Gastroesophageal sphincter (tissue), 4 donors: ENCODE measurements around the gene HPCA. TPM values are rescaled to one million over a fixed set of nuclear protein-coding genes. Genes with fewer than 3 reads are reported as not detected.

ENCODE experiments used
- ATAC-seq: fragments of 150-250 bp; one replicate; pipeline ENCODE4 v1.9.1; 2016; ENCODE audit warnings: mild to moderate bottlenecking, moderate library complexity
- H3K27ac ChIP-seq, 4 donors: fragments of 200-600 bp; sonication (generic) in 3 of 4; 1 replicate in 3 of 4; 2 replicates in 1 of 4; pipeline ENCODE4 v1.5.1; 2016 to 2019
- H3K27me3 ChIP-seq: fragments of 200-600 bp; sonication (generic); one replicate; pipeline ENCODE4 v1.5.1; 2019
- H3K36me3 ChIP-seq, 2 donors: fragments of 200-600 bp; sonication (generic); one replicate each; pipeline ENCODE4 v1.5.1; 2019; ENCODE audit warnings: control low read depth in 1 of 2
- H3K4me1 ChIP-seq, 3 donors: fragments of 200-600 bp; sonication (generic); 1 replicate in 2 of 3; 2 replicates in 1 of 3; pipeline ENCODE4 v1.5.1; 2016 to 2019; ENCODE audit warnings: control low read depth in 2 of 3
- H3K4me3 ChIP-seq, 2 donors: fragments of 200-600 bp; sonication (generic); one replicate each; pipeline ENCODE4 v1.5.1; 2019; ENCODE audit warnings: mild to moderate bottlenecking in 1 of 2, moderate library complexity in 1 of 2
- H3K9me3 ChIP-seq, 3 donors: fragments of 200-600 bp; sonication (generic); one replicate each; pipeline ENCODE4 v1.5.1; 2017 to 2019; ENCODE audit warnings: control low read depth in 2 of 3
- EP300 ChIP-seq: sonication (generic); formaldehyde crosslinking; IDR thresholded peaks from one replicate; pipeline ENCODE4 v1.6.1; 2017; ENCODE audit warnings: antibody characterized with exemption, mild to moderate bottlenecking
- POLR2A ChIP-seq, 2 donors: fragments of 450-650 bp; IDR thresholded peaks; one replicate each; pipeline ENCODE4 v1.6.1; 2017; ENCODE audit warnings: antibody characterized with exemption in 2 of 2, mild to moderate bottlenecking in 2 of 2, moderate library complexity in 1 of 2
- POLR2AphosphoS5 ChIP-seq: sonication (generic); formaldehyde crosslinking; IDR thresholded peaks from one replicate; pipeline ENCODE4 v1.6.1; 2017; ENCODE audit warnings: antibody characterized with exemption
- WGBS, 2 donors: methylation state at CpG; one replicate each; pipeline ENCODE4 v1.1.5; 2018; ENCODE audit warnings: low coverage in 1 of 2; 5-methylcytosine and 5-hydroxymethylcytosine counted together
- total RNA-seq, 4 donors: library from RNA; depleted of rRNA; stranded (reverse); fragments of >200 nt; gene quantifications; one replicate each; pipeline ENCODE4 v1.1.0, GENCODE V29; 2016
- TF ChIP-seq, protein P1 (sequence below), 4 experiments: fragments of 200-600 bp in 2 of 4; fragments of 450-650 bp in 2 of 4; sonication (generic) in 1 of 4; IDR thresholded peaks; one replicate each; pipeline ENCODE4 v1.5.1; 2017 to 2019; ENCODE audit warnings: antibody characterized with exemption in 4 of 4, mild to moderate bottlenecking in 2 of 4, moderate library complexity in 2 of 4

HPCA gene
- total RNA-seq, 4 donors from 2014 or later = 0.58 TPM; not detected in 3

GRCh38 chr1:32931760-32932159 lies 45.5 kb downstream of the HPCA start:
- no peaks in the 10 kb centered on the region for H3K9me3 ChIP-seq
- H3K4me1 ChIP-seq = peaks cover 0 to 14% (median 0%) of the 10 kb centered on the region in 3 donors
- no peaks in the 10 kb centered on the region for H3K27me3 ChIP-seq
- peaks cover 0 to 22% of the 10 kb centered on the region in 2 donors for H3K36me3 ChIP-seq
- 77 to 86% methylated on average over 1 of the region's 1 CpG for WGBS, 2 donors
- ATAC-seq = no peak
- TF ChIP-seq POLR2AphosphoS5 (no peak), EP300 (no peak), POLR2A (IDR thresholded peaks at IDR 0.05) (no peak)
- TF ChIP-seq, protein P1, sequence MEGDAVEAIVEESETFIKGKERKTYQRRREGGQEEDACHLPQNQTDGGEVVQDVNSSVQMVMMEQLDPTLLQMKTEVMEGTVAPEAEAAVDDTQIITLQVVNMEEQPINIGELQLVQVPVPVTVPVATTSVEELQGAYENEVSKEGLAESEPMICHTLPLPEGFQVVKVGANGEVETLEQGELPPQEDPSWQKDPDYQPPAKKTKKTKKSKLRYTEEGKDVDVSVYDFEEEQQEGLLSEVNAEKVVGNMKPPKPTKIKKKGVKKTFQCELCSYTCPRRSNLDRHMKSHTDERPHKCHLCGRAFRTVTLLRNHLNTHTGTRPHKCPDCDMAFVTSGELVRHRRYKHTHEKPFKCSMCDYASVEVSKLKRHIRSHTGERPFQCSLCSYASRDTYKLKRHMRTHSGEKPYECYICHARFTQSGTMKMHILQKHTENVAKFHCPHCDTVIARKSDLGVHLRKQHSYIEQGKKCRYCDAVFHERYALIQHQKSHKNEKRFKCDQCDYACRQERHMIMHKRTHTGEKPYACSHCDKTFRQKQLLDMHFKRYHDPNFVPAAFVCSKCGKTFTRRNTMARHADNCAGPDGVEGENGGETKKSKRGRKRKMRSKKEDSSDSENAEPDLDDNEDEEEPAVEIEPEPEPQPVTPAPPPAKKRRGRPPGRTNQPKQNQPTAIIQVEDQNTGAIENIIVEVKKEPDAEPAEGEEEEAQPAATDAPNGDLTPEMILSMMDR (IDR thresholded peaks at IDR 0.05) = no peak
- H3K27ac ChIP-seq = no peak overlapping the region
- no peak overlapping the region for H3K4me3 ChIP-seq

DNA sequence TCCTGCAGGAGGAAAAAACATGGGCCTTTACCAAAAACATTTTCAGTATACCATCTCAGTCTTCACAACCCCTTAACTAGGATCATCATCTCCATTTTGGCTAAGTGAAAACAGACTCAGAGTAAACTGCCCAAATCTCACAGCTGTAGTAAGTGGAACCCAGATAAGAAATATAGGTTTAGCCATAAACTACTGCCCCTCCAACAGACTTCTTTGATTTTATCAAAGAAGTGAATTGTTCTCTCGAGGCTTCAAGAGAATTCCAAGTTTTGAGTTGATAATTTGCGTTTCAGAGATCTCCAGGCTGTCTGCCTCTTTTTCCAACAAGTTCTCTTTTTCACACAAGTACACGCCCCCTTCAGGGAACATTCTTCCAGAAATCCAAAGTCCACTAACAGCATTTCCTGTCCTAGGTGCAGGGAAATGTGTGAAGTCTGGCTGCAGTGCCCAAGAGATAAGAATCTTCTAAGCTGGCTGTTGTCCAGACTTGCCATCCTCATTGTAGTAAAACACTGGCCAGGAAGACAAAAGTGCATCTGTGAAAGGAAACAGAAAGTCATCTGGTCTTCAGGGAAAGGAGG lies 47.5 kb downstream of the HPCA start:
- WGBS, 2 donors = 23 to 34% methylated on average over 3 of the region's 3 CpGs
- ATAC-seq = peak; percentile 63
- H3K27me3 ChIP-seq = no peaks in the 10 kb centered on the region
- H3K9me3 ChIP-seq = no peaks in the 10 kb centered on the region
- H3K4me1 ChIP-seq = peaks cover 0 to 15% (median 0%) of the 10 kb centered on the region in 3 donors
- TF ChIP-seq POLR2AphosphoS5 = no peak
- no peak for TF ChIP-seq POLR2A (IDR thresholded peaks at IDR 0.05)
- TF ChIP-seq, protein P1 (IDR thresholded peaks at IDR 0.05) = no peak
- TF ChIP-seq EP300 = no peak
- H3K27ac ChIP-seq = peak overlapping the region in 3 of 4 donors; percentile 48 to 49 (median 48)
- H3K36me3 ChIP-seq = peaks cover 0 to 43% of the 10 kb centered on the region in 2 donors
- H3K4me3 ChIP-seq = no peak overlapping the region

DNA sequence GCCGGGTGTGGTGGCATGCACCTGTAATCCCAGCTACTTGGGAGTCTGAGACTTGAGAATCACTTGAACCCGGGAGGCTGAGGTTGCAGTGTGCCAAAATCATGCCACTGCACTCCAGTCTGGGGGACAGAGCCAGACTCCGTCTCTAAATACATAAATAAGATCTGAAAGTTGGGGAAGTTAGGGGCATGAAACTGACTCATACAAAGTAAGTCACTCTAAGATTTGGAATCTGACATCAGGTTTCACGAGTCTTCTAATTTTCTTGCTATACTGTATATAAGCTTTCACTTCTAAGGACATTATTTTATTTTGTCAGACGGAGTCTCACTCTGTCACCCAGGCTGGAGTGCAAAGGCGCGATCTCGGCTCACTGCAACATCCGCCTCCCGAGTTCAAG lies 48.2 kb downstream of the HPCA start:
- 89 to 94% methylated on average over 6 to 10 of the region's 10 CpGs for WGBS, 2 donors
- H3K27me3 ChIP-seq = no peaks in the 10 kb centered on the region
- H3K4me1 ChIP-seq = peaks cover 0 to 22% (median 5%) of the 10 kb centered on the region in 3 donors
- ATAC-seq = no peak
- TF ChIP-seq, protein P1 (IDR thresholded peaks at IDR 0.05) = no peak
- TF ChIP-seq POLR2A (IDR thresholded peaks at IDR 0.05) (no peak), POLR2AphosphoS5 (no peak), EP300 (no peak)
- no peaks in the 10 kb centered on the region for H3K9me3 ChIP-seq
- peak overlapping the region in 3 of 4 donors; percentile 37 to 49 (median 48) for H3K27ac ChIP-seq
- peaks cover 0 to 50% of the 10 kb centered on the region in 2 donors for H3K36me3 ChIP-seq
- H3K4me3 ChIP-seq = no peak overlapping the region

GRCh38 chr1:32937061-32937460 lies 50.8 kb downstream of the HPCA start:
- Histone ChIP-seq H3K4me3 (no peak overlapping the region), H3K27me3 (no peaks in the 10 kb centered on the region), H3K36me3 (peaks cover 0 to 75% of the 10 kb centered on the region in 2 donors), H3K9me3 (no peaks in the 10 kb centered on the region), H3K27ac (no peak overlapping the region), H3K4me1 (peaks cover 0 to 31% (median 8%) of the 10 kb centered on the region in 3 donors)
- ATAC-seq = no peak
- WGBS, 2 donors = 79 to 100% methylated on average over 2 to 3 of the region's 4 CpGs
- TF ChIP-seq EP300 (no peak), POLR2AphosphoS5 (no peak), POLR2A (IDR thresholded peaks at IDR 0.05) (no peak)
- TF ChIP-seq, protein P1 (IDR thresholded peaks at IDR 0.05) = no peak
